Stomach (tissue), 9 donors: ENCODE data around the gene DUOXA1. TPM values are rescaled to one million over a fixed set of nuclear protein-coding genes. Genes with fewer than 3 reads are reported as not detected.

Experiments used
- DNase-seq, 2 donors: peaks; one replicate each; pipeline versions ENCODE4 v3.0.0 to v3.0.0-alpha.2; 2013 to 2019
- H3K27ac ChIP-seq, 5 donors: fragments of 200-600 bp in 4 of 5; sonication (generic) in 4 of 5; one replicate each; pipeline ENCODE4 v1.5.1; 2013 to 2019; ENCODE audit warnings: mild to moderate bottlenecking in 1 of 5, moderate library complexity in 1 of 5
- H3K27me3 ChIP-seq, 3 donors: fragments of 200-600 bp; sonication (generic); one replicate each; pipeline ENCODE4 v1.5.1; 2017 to 2019; ENCODE audit warnings: mixed run types in 1 of 3
- H3K36me3 ChIP-seq, 4 donors: fragments of 200-600 bp; sonication (generic); 1 replicate in 3 of 4; 2 replicates in 1 of 4; pipeline ENCODE4 v1.5.1; 2016 to 2019
- H3K4me1 ChIP-seq, 4 donors: fragments of 200-600 bp; sonication (generic); one replicate each; pipeline ENCODE4 v1.5.1; 2016 to 2019
- H3K4me3 ChIP-seq, 4 donors: fragments of 200-600 bp; sonication (generic) in 3 of 4; one replicate each; pipeline ENCODE4 v1.5.1; 2016 to 2019; ENCODE audit warnings: mild to moderate bottlenecking in 1 of 4
- H3K9me3 ChIP-seq, 4 donors: fragments of 200-600 bp; sonication (generic); one replicate each; pipeline ENCODE4 v1.5.1; 2016 to 2019
- EP300 ChIP-seq: sonication (generic); formaldehyde crosslinking; IDR thresholded peaks from one replicate; pipeline ENCODE4 v1.6.1; 2017; ENCODE audit warnings: antibody characterized with exemption
- POLR2A ChIP-seq, 4 donors: fragments of 450-650 bp; IDR thresholded peaks; one replicate each; pipeline ENCODE4 v1.6.1; 2016; ENCODE audit warnings: antibody characterized with exemption in 4 of 4, control low read depth in 2 of 4, mild to moderate bottlenecking in 1 of 4, moderate library complexity in 1 of 4
- POLR2AphosphoS5 ChIP-seq, 3 donors: sonication (generic); formaldehyde crosslinking; IDR thresholded peaks; one replicate each; pipeline ENCODE4 v1.6.1; 2016; ENCODE audit warnings: antibody characterized with exemption in 3 of 3
- WGBS, 5 donors: extraction: QIAGEN DNeasy Blood & Tissue Kit in 3 of 5; methylation state at CpG; one replicate each; pipeline versions ENCODE4 v1.1.5 to v1.1.7; 2013 to 2018; 5-methylcytosine and 5-hydroxymethylcytosine counted together
- intact Hi-C: fragments of 100-400 bp; cut with DNase I; formaldehyde crosslinking; loops from one replicate; pipeline ENCODE4 v1.15.1; 2023; ENCODE audit warnings: low total_unique reads
- polyA plus RNA-seq, 3 donors: library from polyadenylated mRNA; stranded (reverse); fragments of 200-250 nt; gene quantifications; one replicate each; pipeline ENCODE4 v1.2.3, GENCODE V29; 2013
- total RNA-seq, 5 donors: library from RNA; depleted of rRNA; stranded (reverse); fragments of >200 nt; gene quantifications; one replicate each; pipeline versions ENCODE4 v1.1.0 to v1.2.3, GENCODE V29; 2014 to 2016
- TF ChIP-seq, protein P1 (sequence below), 7 experiments: fragments of 450-650 bp in 4 of 7; fragments of 200-600 bp in 3 of 7; sonication (generic) in 3 of 7; IDR thresholded peaks; one replicate each; pipeline ENCODE4 v1.5.1; 2016 to 2019; ENCODE audit warnings: antibody characterized with exemption in 7 of 7, control low read depth in 2 of 7, mild to moderate bottlenecking in 1 of 7
- donor health status: healthy with polysubstance abuse.
- donor health status: Bipolar disorder and iron deficiency.
- donor health status: healthy.

Gene DUOXA1
- total and polyA plus RNA-seq, 8 donors = 2.4 to 96.7 (median 26.4) TPM; not detected in 1

DNA sequence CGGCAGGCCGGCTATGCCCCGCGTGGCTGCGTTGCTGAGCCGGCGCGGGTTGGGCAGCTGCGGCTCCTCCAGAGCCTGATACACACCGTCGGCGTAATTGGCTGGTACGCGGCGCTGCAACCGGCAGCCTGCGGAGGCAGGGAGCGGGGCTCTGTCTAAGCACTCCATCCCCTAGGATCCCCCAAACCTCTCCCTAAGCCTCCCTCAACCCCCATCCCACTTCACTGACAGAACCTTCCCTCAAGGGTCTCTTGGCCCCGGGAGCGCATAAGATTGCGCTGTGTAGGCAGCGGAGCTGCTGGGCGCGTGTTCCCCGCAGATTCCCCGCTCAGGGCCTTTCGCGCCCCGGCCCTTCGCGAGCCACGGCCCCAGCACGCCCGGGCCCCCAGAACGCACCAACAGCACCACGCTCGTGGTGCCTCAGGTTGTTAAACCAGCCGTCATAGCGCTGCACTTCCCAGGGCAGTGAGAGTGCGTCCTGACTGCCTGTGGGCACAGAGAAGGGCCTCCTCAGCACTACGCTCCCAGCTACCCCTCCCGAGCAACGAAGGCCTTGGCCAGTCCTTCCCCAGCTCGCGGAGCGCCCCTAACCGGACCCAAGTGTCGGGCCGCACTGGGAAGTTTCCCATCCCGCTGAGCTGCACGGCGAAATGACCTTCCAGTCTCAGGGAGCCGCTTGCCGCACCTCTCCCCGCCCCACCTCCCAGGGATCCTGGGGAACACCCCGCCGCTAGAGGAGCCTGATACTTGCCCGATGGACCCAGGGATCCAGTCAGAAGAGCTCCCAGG, 16.9 kb downstream of the DUOXA1 start:
- intact Hi-C loops = no loop called here
- H3K4me1 ChIP-seq = peaks cover 36 to 56% (median 53%) of the 10 kb centered on the region in 4 donors
- TF ChIP-seq POLR2A (IDR thresholded peaks at IDR 0.05) (no peak), EP300 (no peak), POLR2AphosphoS5 (IDR thresholded peaks at IDR 0.05) (no peak)
- TF ChIP-seq, protein P1, sequence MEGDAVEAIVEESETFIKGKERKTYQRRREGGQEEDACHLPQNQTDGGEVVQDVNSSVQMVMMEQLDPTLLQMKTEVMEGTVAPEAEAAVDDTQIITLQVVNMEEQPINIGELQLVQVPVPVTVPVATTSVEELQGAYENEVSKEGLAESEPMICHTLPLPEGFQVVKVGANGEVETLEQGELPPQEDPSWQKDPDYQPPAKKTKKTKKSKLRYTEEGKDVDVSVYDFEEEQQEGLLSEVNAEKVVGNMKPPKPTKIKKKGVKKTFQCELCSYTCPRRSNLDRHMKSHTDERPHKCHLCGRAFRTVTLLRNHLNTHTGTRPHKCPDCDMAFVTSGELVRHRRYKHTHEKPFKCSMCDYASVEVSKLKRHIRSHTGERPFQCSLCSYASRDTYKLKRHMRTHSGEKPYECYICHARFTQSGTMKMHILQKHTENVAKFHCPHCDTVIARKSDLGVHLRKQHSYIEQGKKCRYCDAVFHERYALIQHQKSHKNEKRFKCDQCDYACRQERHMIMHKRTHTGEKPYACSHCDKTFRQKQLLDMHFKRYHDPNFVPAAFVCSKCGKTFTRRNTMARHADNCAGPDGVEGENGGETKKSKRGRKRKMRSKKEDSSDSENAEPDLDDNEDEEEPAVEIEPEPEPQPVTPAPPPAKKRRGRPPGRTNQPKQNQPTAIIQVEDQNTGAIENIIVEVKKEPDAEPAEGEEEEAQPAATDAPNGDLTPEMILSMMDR (IDR thresholded peaks at IDR 0.05) = no peak
- 2 to 7% (median 3%) methylated on average over 17 to 58 of the region's 58 CpGs for WGBS, 5 donors
- DNase-seq = peak in 1 of 2 donors; percentile 35
- H3K9me3 ChIP-seq = no peaks in the 10 kb centered on the region
- H3K4me3 ChIP-seq = peak overlapping the region; percentile 19 to 52 (median 36)
- H3K36me3 ChIP-seq = no peaks in the 10 kb centered on the region
- H3K27ac ChIP-seq = peak overlapping the region in 2 of 5 donors; percentile 18 to 56
- peaks cover 36 to 99% (median 72%) of the 10 kb centered on the region in 3 donors for H3K27me3 ChIP-seq

DNA sequence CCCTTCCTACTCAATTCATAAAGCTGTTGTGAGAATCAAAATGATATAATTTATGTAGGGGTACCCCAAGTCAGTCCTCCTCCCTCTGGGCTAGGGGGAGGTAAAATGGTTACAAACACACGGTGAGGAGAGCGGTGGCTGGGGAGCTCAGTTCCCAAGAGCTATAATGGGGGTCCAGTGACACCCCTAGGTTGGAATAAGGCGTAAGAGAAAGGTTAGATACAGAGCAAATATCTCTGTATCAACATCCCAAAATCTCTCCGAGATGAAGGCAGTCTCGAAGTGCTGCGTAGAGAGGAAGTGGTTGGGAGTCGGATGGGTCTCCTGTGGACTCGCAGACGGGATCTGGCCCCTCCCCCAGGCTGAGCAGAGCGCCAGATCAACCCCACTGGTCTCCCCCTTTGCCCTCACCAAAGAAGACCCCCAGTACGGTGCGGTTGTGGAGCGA, 17.5 kb downstream of the DUOXA1 start:
- Histone ChIP-seq H3K4me1 (peaks cover 30 to 50% (median 46%) of the 10 kb centered on the region in 4 donors), H3K4me3 (peak overlapping the region; percentile 19 to 52 (median 36)), H3K36me3 (peaks cover 0 to 3% (median 0%) of the 10 kb centered on the region in 4 donors), H3K9me3 (no peaks in the 10 kb centered on the region), H3K27me3 (peaks cover 35 to 96% (median 66%) of the 10 kb centered on the region in 3 donors), H3K27ac (peak overlapping the region in 2 of 5 donors; percentile 18 to 56)
- TF ChIP-seq EP300 (no peak), POLR2AphosphoS5 (IDR thresholded peaks at IDR 0.05) (no peak), POLR2A (IDR thresholded peaks at IDR 0.05) (no peak)
- TF ChIP-seq, protein P1 (IDR thresholded peaks at IDR 0.05) = no peak
- intact Hi-C loops = no loop called here
- DNase-seq = no peak
- 2 to 10% (median 9%) methylated on average over 12 to 13 of the region's 13 CpGs for WGBS, 5 donors

DNA sequence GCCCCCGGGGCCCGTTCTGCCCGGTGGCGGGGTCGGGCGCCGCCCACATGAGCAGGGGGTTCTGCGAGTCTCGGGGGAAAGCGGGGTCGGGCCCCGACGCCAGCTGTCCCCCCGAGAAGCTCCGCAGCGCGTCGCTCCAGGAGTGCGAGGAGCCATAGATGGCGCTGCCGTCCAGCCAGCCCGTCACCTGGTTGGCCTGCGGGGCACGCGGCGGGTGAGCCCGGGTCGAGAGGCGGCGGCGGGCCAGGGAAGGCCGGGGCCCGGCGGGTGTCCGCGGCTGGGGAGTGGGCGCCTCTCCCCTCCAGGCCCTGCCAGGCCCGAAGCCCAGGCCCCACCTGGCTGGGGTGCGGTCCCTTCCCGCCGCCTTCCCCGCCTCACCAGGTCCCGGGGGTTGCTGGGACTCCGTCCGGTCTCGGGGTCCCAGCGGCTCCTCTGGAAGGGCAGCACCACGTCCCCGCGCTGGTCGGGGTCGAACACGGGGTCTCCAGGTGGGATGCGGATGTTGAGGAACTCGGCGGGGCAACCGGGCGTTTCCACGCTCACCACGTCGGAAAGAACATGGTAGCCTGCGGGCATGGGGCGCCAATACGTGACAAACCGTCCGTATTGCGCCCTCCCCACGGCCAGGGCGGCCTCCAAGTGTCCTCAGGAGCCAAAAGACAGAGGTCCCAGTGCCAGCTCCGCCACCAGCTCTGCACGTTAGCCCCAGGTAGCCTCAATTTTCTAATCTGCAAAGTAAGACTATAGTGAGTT, 18.1 kb downstream of the DUOXA1 start:
- TF ChIP-seq POLR2A (IDR thresholded peaks at IDR 0.05) (no peak), POLR2AphosphoS5 (IDR thresholded peaks at IDR 0.05) (no peak), EP300 (no peak)
- TF ChIP-seq, protein P1 (IDR thresholded peaks at IDR 0.05) = no peak
- H3K36me3 ChIP-seq = peaks cover 0 to 8% (median 1%) of the 10 kb centered on the region in 4 donors
- peak overlapping the region in 3 of 4 donors; percentile 28 to 52 (median 44) for H3K4me3 ChIP-seq
- intact Hi-C loops = no loop called here
- peaks cover 29 to 96% (median 60%) of the 10 kb centered on the region in 3 donors for H3K27me3 ChIP-seq
- no peak for DNase-seq
- no peak overlapping the region for H3K27ac ChIP-seq
- no peaks in the 10 kb centered on the region for H3K9me3 ChIP-seq
- 5 to 16% (median 12%) methylated on average over 22 to 66 of the region's 71 CpGs for WGBS, 5 donors
- H3K4me1 ChIP-seq = peaks cover 24 to 44% (median 40%) of the 10 kb centered on the region in 4 donors

DNA sequence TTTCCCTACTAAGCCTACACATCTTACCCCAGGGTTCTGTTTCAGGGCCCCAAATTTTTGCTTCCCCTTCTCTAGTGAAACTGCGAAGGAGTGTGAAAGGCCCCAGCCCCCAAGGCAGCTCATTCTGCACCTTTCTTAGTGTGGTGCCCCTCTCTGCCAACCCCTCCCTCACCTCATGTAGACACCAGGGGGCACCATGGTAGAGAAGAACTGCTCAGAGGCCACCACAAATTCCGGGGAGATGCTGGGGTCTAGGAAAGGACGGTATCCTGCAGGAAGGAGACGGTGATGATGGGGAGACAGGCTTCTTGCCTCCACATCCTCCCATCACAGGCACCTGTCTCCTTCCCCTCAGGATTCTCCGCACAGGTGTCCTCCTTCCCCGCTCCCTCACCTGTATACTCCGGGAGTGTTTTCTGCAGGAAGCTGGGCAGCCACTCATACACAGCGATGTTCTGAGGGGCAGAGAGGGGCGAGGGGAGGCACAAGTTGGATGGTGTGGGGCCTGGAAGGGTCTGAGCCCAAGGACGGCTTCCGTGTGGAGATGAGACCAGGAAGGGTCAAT, 19.3 kb downstream of the DUOXA1 start:
- WGBS, 5 donors = 42 to 63% (median 55%) methylated on average over 10 to 11 of the region's 11 CpGs
- TF ChIP-seq POLR2A (IDR thresholded peaks at IDR 0.05) (no peak), EP300 (no peak), POLR2AphosphoS5 (IDR thresholded peaks at IDR 0.05) (no peak)
- TF ChIP-seq, protein P1 (IDR thresholded peaks at IDR 0.05) = no peak
- Histone ChIP-seq H3K4me1 (peaks cover 22 to 42% (median 35%) of the 10 kb centered on the region in 4 donors), H3K27me3 (peaks cover 20 to 85% (median 48%) of the 10 kb centered on the region in 3 donors), H3K27ac (no peak overlapping the region), H3K36me3 (peaks cover 0 to 11% (median 2%) of the 10 kb centered on the region in 4 donors), H3K9me3 (no peaks in the 10 kb centered on the region), H3K4me3 (peak overlapping the region in 2 of 4 donors; percentile 7 to 35)
- no peak for DNase-seq
- intact Hi-C loops = no loop called here
